SK-N-SH (cell line): ENCODE measurements around the gene DSCAM. TPM values are rescaled to one million over a fixed set of nuclear protein-coding genes. Genes with fewer than 3 reads are reported as not detected.

Experiments
- CTCF ChIA-PET: fragments of 300-600, 350-600 bp; formaldehyde crosslinking; extraction: SDS; loops from one replicate; lab custom pipeline; 2021; lab: Yijun Ruan, JAX
- POLR2A ChIA-PET: fragments of 350-600 bp; sonication (Branson Sonifier 250); formaldehyde crosslinking; extraction: SDS; loops from one replicate; lab custom pipeline; 2020; ENCODE audit warnings: antibody characterized with exemption, inconsistent platforms; lab: Yijun Ruan, JAX
- DNase-seq: peaks from one replicate; pipeline ENCODE4 v3.0.0; 2012
- H2AFZ ChIP-seq: fragments of 200-600 bp; sonication (generic); 2 replicates; pipeline ENCODE4 v1.8.1; 2016; ENCODE audit warnings: antibody characterized with exemption, mild to moderate bottlenecking, low read depth
- H3F3A ChIP-seq: fragments of 200-600 bp; sonication (generic); replicated peaks from 2 replicates; pipeline ENCODE3; 2016; ENCODE audit warnings: antibody characterized with exemption, mild to moderate bottlenecking; ENCODE audit not compliant: insufficient read depth
- H3K27ac ChIP-seq, 2 experiments: fragments of 200-500 bp in 1 of 2; fragments of 200-600 bp in 1 of 2; sonication (Bioruptor generic) in 1 of 2; sonication (generic), shearing (Covaris generic) in 1 of 2; 2 replicates each; pipeline versions ENCODE4 v1.5.1 to v1.6.1; 2014 to 2016; ENCODE audit warnings: low read depth in 2 of 2, inconsistent platforms in 1 of 2, low read length in 1 of 2, mild to moderate bottlenecking in 1 of 2, mixed read lengths in 1 of 2
- H3K27me3 ChIP-seq: fragments of 200-600 bp; sonication (generic), shearing (Covaris generic); 2 replicates; pipeline ENCODE4 v1.6.1; 2016; ENCODE audit warnings: mixed run types; ENCODE audit not compliant: insufficient read depth
- H3K36me3 ChIP-seq, 2 experiments: fragments of 200-500 bp in 1 of 2; fragments of 200-600 bp in 1 of 2; sonication (Bioruptor generic) in 1 of 2; sonication (generic) in 1 of 2; replicated peaks in 1 of 2; 2 replicates each; pipeline versions ENCODE3 to v1.5.1; 2014 to 2016; ENCODE audit warnings: low read length in 1 of 2, mild to moderate bottlenecking in 1 of 2; ENCODE audit not compliant: insufficient read depth in 2 of 2, control insufficient read depth in 1 of 2
- H3K4me1 ChIP-seq, 2 experiments: fragments of 200-500 bp in 1 of 2; fragments of 200-600 bp in 1 of 2; sonication (Bioruptor generic) in 1 of 2; sonication (generic), shearing (Covaris generic) in 1 of 2; 2 replicates each; pipeline versions ENCODE4 v1.5.1 to v1.6.1; 2014 to 2016; ENCODE audit warnings: low read depth in 1 of 2, low read length in 1 of 2, mixed run types in 1 of 2; ENCODE audit not compliant: insufficient read depth in 2 of 2, control insufficient read depth in 1 of 2
- H3K4me2 ChIP-seq: fragments of 200-600 bp; sonication (generic), shearing (Covaris generic); 2 replicates; pipeline ENCODE4 v1.6.1; 2017; ENCODE audit warnings: mixed run types
- H3K4me3 ChIP-seq, 2 experiments: fragments of 200-500 bp in 1 of 2; fragments of 200-600 bp in 1 of 2; sonication (Bioruptor generic) in 1 of 2; sonication (generic), shearing (Covaris generic) in 1 of 2; 2 replicates each; pipeline versions ENCODE4 v1.5.1 to v1.8.1; 2014 to 2016; ENCODE audit warnings: low read depth in 2 of 2, inconsistent platforms in 1 of 2, low read length in 1 of 2, mild to moderate bottlenecking in 1 of 2, mixed read lengths in 1 of 2, moderate library complexity in 1 of 2
- H3K79me2 ChIP-seq: fragments of 200-600 bp; sonication (generic); 2 replicates; pipeline ENCODE4 v1.8.1; 2017; ENCODE audit warnings: mild to moderate bottlenecking; ENCODE audit not compliant: insufficient read depth
- H3K9ac ChIP-seq: fragments of 200-600 bp; sonication (generic); 2 replicates; pipeline ENCODE4 v1.6.1; 2017; ENCODE audit warnings: mixed run types
- H3K9me2 ChIP-seq: fragments of 200-600 bp; sonication (generic); 2 replicates; pipeline ENCODE4 v1.6.1; 2017; ENCODE audit warnings: mixed run types
- H3K9me3 ChIP-seq: fragments of 200-600 bp; sonication (generic); 2 replicates; pipeline ENCODE4 v1.6.1; 2017; ENCODE audit warnings: mixed run types, mild to moderate bottlenecking, moderate library complexity
- H4K20me1 ChIP-seq: fragments of 200-600 bp; sonication (generic); 2 replicates; pipeline ENCODE4 v1.6.1; 2017; ENCODE audit warnings: mild to moderate bottlenecking, mixed run types; ENCODE audit not compliant: insufficient read depth
- ELF1 ChIP-seq: IDR thresholded peaks from 2 replicates; pipeline ENCODE4 v1.4.0; 2012
- FOXJ3 ChIP-seq: sonication (generic); formaldehyde crosslinking; IDR thresholded peaks from 2 replicates; pipeline ENCODE4 v1.5.1; 2020; ENCODE audit warnings: mild to moderate bottlenecking, missing genetic modification reagents
- FOXM1 ChIP-seq: IDR thresholded peaks from 2 replicates; pipeline ENCODE4 v1.4.0; 2012; ENCODE audit warnings: low read depth, mild to moderate bottlenecking
- GABPA ChIP-seq: IDR thresholded peaks from 2 replicates; pipeline ENCODE4 v1.4.0; 2012; ENCODE audit warnings: low read depth, mild to moderate bottlenecking
- JUND ChIP-seq: IDR thresholded peaks from 2 replicates; pipeline ENCODE4 v1.4.0; 2012
- RFX5 ChIP-seq: IDR thresholded peaks from 2 replicates; pipeline ENCODE4 v1.6.1; 2012; ENCODE audit warnings: mild to moderate bottlenecking, improper control_type of control experiment, low read length
- TCF12 ChIP-seq: IDR thresholded peaks from 2 replicates; pipeline ENCODE4 v1.4.0; 2012
- TEAD4 ChIP-seq: IDR thresholded peaks from 2 replicates; pipeline ENCODE4 v1.4.0; 2012; ENCODE audit warnings: mild to moderate bottlenecking, borderline replicate concordance; ENCODE audit not compliant: insufficient read depth
- USF1 ChIP-seq: IDR thresholded peaks from 2 replicates; pipeline ENCODE4 v1.4.0; 2012; ENCODE audit warnings: low read depth, borderline replicate concordance
- USF2 ChIP-seq: fragments of 150-350 bp; IDR thresholded peaks from 2 replicates; pipeline ENCODE4 v1.6.1; 2017; ENCODE audit warnings: antibody characterized with exemption, low read length, low read depth, borderline replicate concordance
- YY1 ChIP-seq: IDR thresholded peaks from 2 replicates; pipeline ENCODE4 v1.4.0; 2012; ENCODE audit warnings: low read depth, mild to moderate bottlenecking
- ZBTB33 ChIP-seq: IDR thresholded peaks from 2 replicates; pipeline ENCODE4 v1.4.0; 2012; ENCODE audit warnings: low read depth, borderline replicate concordance
- WGBS: methylation state at CpG from one replicate; pipeline ENCODE4 v1.1.6; 2017; ENCODE audit warnings: low lambda C conversion rate; 5-methylcytosine and 5-hydroxymethylcytosine counted together
- polyA plus RNA-seq, 3 experiments: library from polyadenylated mRNA; depleted of rRNA; stranded (reverse); fragments of >200 nt; gene quantifications; 2 replicates each; pipeline ENCODE4 v1.2.3, GENCODE V29; 2012
- TF ChIP-seq, protein P1 (sequence below): IDR thresholded peaks from 2 replicates; pipeline ENCODE4 v1.6.1; 2012; ENCODE audit warnings: mild to moderate bottlenecking, low read depth, low read length, moderate library complexity
- TF ChIP-seq, protein P2 (sequence below): IDR thresholded peaks from 2 replicates; pipeline ENCODE4; 2012

Gene DSCAM
- polyA plus RNA-seq, 1 of the 3 experiments (the other 2 are of a cell fraction), result not detected

- Histone ChIP-seq H3K36me3 (no peaks in the 10 kb centered on the region), H3K27ac (no peak overlapping the region), H3K9ac (no peak overlapping the region), H2AFZ (no peak overlapping the region), H3K9me3 (no peaks in the 10 kb centered on the region), H3K79me2 (no peaks in the 10 kb centered on the region), H3F3A (no peaks in the 10 kb centered on the region), H3K9me2 (no peaks in the 10 kb centered on the region), H3K4me3 (no peak overlapping the region), H3K4me2 (no peak overlapping the region), H4K20me1 (no peaks in the 10 kb centered on the region), H3K4me1 (peaks cover 0 to 3% of the 10 kb centered on the region in 2 experiments; a peak in 1 of 4 replicates), H3K27me3 (no peaks in the 10 kb centered on the region)
- POLR2A ChIA-PET, result no interaction called here
- CTCF ChIA-PET, result interaction anchor here (1.0 to 2.4 kb wide), 3 partner anchors 19 to 78 kb away, joined by 3 to 8 read pairs (median 4); no protein-coding TSS in a partner anchor
- WGBS, result 44% methylated on average over 3 of the region's 3 CpGs
- TF ChIP-seq ZBTB33 (no peak), USF1 (no peak), YY1 (no peak), RFX5 (no peak), JUND (no peak), TCF12 (no peak), ELF1 (no peak), FOXJ3 (no peak), FOXM1 (no peak), USF2 (no peak), GABPA (no peak), TEAD4 (no peak)
- TF ChIP-seq, protein P1, sequence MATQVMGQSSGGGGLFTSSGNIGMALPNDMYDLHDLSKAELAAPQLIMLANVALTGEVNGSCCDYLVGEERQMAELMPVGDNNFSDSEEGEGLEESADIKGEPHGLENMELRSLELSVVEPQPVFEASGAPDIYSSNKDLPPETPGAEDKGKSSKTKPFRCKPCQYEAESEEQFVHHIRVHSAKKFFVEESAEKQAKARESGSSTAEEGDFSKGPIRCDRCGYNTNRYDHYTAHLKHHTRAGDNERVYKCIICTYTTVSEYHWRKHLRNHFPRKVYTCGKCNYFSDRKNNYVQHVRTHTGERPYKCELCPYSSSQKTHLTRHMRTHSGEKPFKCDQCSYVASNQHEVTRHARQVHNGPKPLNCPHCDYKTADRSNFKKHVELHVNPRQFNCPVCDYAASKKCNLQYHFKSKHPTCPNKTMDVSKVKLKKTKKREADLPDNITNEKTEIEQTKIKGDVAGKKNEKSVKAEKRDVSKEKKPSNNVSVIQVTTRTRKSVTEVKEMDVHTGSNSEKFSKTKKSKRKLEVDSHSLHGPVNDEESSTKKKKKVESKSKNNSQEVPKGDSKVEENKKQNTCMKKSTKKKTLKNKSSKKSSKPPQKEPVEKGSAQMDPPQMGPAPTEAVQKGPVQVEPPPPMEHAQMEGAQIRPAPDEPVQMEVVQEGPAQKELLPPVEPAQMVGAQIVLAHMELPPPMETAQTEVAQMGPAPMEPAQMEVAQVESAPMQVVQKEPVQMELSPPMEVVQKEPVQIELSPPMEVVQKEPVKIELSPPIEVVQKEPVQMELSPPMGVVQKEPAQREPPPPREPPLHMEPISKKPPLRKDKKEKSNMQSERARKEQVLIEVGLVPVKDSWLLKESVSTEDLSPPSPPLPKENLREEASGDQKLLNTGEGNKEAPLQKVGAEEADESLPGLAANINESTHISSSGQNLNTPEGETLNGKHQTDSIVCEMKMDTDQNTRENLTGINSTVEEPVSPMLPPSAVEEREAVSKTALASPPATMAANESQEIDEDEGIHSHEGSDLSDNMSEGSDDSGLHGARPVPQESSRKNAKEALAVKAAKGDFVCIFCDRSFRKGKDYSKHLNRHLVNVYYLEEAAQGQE, result no peak
- TF ChIP-seq, protein P2, sequence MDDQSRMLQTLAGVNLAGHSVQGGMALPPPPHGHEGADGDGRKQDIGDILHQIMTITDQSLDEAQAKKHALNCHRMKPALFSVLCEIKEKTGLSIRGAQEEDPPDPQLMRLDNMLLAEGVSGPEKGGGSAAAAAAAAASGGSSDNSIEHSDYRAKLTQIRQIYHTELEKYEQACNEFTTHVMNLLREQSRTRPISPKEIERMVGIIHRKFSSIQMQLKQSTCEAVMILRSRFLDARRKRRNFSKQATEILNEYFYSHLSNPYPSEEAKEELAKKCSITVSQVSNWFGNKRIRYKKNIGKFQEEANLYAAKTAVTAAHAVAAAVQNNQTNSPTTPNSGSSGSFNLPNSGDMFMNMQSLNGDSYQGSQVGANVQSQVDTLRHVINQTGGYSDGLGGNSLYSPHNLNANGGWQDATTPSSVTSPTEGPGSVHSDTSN, result no peak
- no peak for DNase-seq
These were observed 515.2 kb downstream of the DSCAM start for GRCh38 chr21:40331804-40332203.
